Measurements from ENCODE around the gene SNPH.

SNPH gene

DNA sequence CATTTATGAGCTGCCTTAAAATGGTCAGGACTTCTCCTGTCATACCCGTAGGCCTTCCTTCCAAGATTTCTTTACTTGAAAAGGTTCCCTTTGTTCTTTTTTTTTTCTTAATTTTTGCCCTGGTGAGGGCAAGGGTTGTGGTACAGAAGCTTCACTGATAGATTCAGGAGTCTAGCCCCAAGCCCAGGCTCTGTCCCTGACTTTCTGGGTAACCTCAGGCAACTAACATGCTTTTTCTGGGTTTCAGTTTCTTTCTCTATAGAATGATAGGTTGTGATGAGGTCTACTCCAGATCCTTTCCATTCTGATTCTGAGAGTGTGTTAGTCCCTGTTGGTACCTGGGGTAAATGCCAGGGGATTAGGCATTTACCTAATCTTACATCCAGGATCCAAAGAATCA lies 21.2 kb downstream of the SNPH start:
- DNase-seq (ENCODE audit: low read depth): no peak

DNA sequence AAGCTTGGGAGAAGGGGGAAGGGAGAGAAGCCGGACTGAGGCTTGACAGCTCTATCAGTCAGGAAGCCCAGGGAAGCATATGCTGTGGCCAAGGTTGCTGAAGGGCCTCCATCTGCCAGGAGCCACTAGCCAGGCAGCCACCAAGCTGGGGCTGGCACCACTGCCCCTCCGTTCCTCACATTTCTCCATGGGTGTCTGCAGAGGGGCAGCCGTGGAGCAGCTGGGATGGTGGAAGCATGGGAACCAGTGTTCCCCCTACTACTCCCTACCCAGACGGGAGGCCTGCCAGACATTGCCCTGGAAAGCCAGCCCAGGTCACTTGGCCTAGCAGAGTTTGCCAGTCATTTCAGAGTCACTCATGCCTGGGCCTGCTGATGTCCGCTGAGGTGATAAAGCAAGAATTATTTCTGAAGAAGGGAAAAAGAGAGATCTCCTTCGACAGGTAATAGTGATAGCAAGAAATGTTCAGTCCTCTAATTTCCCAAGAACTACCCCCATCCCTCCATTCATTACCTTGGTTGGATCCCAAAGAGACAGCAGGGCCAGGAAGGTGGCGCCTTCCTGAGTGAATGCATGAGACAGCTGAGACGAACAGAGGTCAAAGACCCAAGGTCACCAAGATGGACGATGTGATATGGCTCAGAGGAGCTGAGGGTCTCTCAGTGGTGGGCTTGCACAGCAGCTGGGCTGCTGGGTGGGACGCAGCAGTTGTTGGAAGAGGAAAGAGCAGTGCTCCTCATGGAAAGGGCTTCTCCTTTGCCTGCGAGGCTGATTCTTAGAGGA lies 21.9 kb downstream of the SNPH start:
- no peak for DNase-seq (ENCODE audit: low read depth)

DNA sequence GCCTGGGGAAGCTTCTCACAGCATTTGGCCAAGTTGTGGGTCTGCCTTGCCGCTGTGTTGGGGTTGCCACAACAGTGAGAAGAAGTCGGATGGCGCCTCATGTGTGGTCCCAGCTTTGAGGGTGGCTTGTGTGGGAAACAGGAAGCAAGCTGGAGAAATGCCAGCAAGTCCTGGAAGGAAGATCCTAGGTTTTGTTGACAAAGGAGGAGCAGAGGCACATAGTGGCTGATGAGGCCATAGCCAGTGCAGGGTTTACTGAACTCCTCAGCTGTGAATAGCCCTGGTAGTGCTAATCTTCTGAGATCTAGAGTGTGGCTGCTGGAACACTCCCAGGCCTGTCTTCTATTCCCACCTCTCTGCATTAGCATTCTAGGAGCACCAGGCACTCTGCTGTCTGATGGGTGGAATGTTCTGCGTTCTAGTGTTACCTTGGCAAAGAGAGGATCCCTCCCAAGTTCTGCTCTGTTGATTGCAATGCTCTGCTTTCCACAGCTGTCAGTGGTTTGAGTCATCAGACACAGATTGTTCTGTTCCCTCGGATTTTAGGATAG lies 25.2 kb downstream of the SNPH start:
- DNase-seq (ENCODE audit: low read depth): no peak

DNA sequence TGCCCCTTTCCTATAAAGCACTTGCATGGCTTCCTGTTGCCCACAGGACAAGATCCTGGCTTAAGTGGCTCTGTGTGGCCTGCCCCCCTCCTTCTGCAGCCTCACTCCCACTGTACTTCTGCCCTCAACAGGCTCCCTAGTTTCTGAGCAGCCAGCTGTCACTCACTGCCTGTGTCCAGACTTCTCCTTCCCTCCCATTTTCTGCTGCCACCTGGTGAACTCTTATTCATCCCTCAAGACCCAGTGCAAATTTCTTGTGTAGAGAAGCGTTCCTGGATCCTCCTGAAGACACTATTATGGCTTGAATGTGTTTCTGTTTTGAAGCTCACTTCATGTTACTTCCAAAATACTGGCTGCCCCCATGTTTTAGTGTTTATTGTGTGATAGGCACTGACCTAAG lies 26.5 kb downstream of the SNPH start:
- no peak for DNase-seq (ENCODE audit: low read depth)

DNA sequence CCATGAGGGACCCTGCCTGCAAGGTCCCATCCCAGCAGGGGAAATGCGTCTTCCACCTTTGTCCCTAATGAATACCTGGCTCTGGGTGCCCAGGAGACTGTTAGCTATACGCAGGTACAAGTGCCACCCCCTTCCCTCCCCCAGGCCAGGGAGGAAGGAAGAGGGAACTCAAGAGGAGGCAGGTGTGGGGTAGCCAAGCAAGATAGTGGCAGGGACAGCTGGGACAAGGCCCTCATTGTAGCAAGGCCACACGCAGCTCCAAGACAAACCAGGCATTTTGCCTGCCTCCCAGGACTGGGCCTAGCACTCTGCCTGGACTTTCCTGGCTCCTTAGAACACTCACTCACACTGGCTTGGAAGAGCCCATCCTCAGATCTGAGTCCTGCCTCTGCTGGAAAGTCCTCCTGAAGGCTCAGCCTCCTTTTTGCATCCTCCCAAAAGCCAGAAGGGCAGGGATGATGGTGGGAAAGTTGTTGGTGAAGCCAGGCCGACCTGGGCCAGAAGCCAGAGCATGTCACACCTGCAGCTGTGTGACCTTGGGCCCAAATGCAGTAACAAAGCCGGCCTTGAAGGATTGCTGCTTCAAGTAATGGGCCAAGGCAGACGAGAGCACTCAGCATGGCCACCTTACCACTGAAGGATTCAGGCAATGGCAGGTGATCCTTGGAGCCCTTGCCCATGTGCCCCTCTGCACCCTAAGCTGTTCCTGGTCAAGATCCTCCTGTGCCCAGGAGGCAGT lies 27.7 kb downstream of the SNPH start:
- DNase-seq (ENCODE audit: low read depth): no peak

- DNase-seq (ENCODE audit: low read depth): no peak
These were observed 28.4 kb downstream of the SNPH start for GRCh38 chr20:1294497-1294896.

DNA sequence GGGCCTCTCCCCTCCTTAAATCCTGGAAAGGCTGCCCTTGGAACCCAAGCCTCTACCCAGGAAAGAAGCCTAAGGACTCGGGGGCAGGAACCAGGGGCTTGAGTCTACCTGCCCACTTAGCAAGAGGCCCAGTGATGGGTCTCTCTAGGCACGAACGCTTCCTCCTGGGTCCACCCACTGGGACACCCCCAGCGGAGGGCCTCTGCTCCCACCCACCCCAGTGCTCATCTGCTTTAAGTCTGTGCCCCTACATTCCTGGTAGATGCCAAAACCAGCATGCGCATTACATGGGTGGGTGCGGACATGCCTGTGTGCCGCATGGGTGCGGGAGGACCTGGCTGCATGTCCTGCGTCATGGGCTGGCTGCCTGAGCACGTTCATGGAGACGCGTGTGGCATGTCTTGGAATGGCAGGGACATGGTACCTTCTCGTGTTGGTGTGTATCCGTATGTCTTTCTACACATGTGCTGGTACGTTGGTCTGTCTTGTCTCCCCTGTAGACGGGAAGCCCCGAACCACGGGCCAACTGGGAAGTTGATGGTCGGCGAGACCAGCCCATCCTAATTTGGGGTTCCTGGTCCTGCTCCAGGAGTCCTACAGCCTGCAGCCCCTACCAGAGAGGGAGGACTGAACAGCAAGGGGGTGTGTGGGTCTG lies 29.3 kb downstream of the SNPH start:
- no peak for DNase-seq (ENCODE audit: low read depth)

DNA sequence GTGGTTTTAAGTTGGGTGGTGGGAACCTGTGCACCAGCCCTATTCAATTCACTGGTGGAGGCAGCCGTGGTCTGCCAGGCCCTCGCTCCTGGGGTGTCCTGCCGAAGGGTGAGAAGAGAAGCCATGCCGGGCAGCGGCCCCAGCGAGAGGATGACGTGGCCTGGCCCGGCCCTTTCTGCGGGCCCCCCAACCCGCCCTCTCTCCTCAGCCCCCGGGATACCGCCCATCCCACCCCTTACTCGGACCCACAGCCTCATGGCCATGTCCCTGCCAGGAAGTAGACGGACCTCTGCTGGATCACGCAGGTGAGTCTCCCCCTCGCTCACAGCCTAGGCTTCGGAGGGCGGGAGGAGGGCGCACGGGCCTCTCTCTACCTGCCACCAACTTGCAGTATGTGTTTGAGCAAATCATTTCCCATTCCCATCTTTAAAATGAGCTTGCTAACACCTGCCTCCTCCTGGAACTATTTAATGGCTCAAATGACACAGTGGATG lies 30.1 kb downstream of the SNPH start:
- DNase-seq (ENCODE audit: low read depth): no peak

GRCh38 chr20:1296922-1297321 lies 30.8 kb downstream of the SNPH start:
- no peak for DNase-seq (ENCODE audit: low read depth)

DNA sequence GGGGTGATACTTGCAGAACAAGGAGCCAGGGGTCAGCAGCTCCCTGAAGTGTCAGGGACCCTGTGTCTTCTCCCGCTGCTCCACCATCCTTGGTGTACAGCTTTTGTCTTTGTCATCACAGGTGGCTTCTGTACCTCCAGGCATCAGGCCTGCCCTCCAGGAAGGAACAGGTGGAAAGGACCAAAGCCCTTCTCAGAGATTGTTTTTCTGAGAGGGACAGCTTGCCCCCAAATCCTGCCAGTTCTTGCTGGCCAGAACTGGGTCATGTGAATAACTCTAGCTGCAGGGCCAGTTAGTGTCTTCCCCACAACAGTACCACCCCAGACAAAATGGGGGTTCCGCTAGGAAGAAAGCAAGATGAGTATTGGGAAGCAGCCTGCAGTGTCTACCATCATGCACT lies 31.4 kb downstream of the SNPH start:
- DNase-seq (ENCODE audit: low read depth): no peak

DNA sequence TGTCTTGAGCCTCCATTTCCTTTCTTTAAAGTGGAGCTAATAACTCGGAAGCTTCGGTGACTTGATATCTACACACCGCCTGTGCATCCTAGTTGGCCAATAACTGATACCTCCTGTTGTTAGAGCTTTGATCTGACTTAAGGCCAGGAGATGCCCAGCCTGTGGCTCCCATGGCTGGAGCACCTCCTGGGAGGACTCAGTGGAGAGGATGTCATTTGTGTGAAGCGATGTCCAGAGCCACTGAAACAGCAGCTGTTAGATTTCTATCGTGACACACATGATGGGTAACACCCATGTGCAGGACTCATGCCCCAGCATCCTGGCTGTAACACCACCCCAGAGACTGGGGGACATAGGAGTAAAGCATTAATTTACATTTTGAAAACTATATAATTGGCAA lies 32.1 kb downstream of the SNPH start:
- no peak for DNase-seq (ENCODE audit: low read depth)

DNA sequence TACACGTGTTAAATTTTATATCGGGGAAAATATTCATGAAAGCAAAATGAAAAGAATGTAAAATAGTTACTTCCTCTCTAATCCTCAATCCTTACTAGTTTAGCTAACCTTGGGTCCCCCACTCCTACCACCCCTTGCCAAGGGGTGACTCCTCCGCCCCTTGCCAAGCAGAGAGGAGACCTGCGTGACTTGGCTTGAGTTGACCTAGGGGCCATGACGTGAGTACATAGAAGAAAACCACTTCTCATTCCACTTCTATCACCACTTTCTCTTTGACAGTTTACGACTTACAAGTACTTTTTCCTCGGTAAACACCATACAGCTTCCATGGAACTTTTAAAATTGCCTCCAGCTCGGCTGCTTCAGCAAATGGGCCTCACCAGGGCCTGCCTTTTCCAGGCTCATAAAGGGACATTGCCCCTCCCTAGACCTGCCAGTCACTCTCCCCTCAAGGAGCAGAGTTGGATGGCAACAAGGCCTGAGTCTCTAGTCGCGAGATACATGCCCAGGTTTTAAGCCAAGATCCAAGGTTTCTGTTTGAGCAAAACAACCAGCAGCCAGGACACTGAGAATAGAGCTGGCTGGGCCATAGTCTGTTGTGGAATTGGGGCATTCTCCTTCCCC lies 32.9 kb downstream of the SNPH start:
- no peak for DNase-seq (ENCODE audit: low read depth)

DNA sequence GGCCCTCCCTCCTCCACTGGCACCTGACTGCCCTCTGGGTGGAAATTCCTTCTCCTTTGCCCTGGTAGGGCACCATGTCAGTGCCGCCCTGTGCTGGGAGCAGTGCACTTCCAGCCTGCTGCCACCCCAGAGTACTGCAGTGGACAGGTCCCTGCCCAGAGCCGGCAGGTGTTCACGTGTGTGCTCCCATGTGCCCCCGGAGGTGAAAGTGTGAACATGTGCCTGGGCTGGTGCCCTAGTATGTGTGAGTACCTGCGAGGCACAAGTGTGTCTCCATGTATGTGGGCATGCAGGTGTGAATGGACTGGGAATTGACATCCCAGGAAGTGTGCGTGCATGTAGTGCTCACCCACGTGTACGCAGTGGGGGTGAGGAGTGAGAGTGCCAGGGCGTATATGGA lies 33.4 kb downstream of the SNPH start:
- no peak for DNase-seq (ENCODE audit: low read depth)

GRCh38 chr20:1300083-1300840 lies 34.2 kb downstream of the SNPH start:
- DNase-seq (ENCODE audit: low read depth): no peak

- no peak for DNase-seq (ENCODE audit: low read depth)
These were observed 35.0 kb downstream of the SNPH start for GRCh38 chr20:1301031-1301529.

- DNase-seq (ENCODE audit: low read depth): no peak
These were observed 36.8 kb downstream of the SNPH start for GRCh38 chr20:1302685-1303541.

DNA sequence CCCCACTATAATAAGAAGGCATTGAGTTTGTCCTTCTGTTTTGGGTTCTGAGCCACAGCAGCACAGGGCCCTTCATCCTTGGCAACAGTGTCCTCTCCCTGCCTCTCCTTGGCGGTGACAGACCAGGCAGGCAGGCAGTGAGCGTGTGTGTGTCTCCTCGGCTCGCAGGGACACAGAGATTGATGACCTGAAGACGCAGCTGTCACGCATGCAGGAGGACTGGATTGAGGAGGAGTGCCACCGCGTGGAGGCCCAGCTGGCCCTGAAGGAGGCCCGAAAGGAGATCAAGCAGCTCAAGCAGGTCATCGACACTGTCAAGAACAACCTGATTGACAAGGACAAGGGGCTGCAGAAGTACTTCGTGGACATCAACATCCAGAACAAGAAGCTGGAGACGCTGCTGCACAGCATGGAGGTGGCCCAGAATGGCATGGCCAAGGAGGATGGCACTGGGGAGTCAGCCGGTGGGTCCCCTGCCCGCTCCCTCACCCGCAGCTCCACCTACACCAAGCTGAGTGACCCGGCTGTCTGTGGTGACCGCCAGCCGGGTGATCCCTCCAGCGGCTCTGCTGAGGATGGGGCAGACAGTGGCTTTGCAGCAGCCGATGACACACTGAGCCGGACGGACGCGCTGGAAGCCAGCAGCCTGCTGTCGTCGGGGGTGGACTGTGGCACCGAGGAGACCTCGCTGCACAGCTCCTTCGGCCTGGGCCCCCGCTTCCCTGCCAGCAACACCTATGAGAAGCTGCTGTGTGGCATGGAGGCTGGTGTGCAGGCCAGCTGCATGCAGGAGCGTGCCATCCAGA lies 38.8 kb downstream of the SNPH start:
- no peak for DNase-seq (ENCODE audit: low read depth)

DNA sequence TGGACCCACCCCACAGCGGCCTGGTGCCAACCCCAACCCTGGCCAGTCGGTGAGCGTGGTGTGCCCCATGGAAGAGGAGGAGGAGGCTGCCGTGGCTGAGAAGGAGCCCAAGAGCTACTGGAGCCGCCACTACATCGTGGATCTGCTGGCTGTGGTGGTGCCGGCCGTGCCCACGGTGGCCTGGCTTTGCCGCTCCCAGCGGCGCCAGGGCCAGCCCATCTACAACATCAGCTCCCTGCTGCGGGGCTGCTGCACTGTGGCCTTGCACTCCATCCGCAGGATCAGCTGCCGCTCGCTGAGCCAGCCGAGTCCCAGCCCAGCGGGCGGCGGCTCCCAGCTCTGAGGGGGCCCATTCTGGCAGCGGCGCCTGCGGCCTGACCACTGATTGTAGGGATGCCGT lies 39.6 kb downstream of the SNPH start:
- DNase-seq (ENCODE audit: low read depth): no peak
